HEK293 (cell line): ENCODE data around the gene NUP160.
A peak's percentile ranks its signal among the peaks of the same experiment; 100 is the strongest.

Source experiments
- CTCF ChIA-PET: fragments of 350-600 bp; formaldehyde crosslinking; extraction: SDS; loops from one replicate; lab custom pipeline; 2021; ENCODE audit warnings: antibody characterized with exemption; lab: Yijun Ruan, JAX
- POLR2A ChIA-PET: fragments of 300-600 bp; formaldehyde crosslinking; extraction: SDS; loops from one replicate; lab custom pipeline; 2020; ENCODE audit warnings: antibody characterized with exemption, inconsistent platforms; lab: Yijun Ruan, JAX
- H3K27ac ChIP-seq: fragments of 200-500 bp; sonication (Bioruptor generic); 2 replicates; pipeline ENCODE4 v1.5.1; 2014; ENCODE audit warnings: low read depth, low read length, control low read depth, inconsistent platforms; ENCODE audit errors: extremely low read depth
- H3K36me3 ChIP-seq, 2 experiments: fragments of 200-500 bp in 1 of 2; sonication (Bioruptor generic) in 1 of 2; 1 replicate in 1 of 2; 2 replicates in 1 of 2; pipeline ENCODE4 v1.5.1; 2014 to 2017; ENCODE audit warnings: inconsistent platforms in 2 of 2, low read length in 2 of 2; ENCODE audit not compliant: control insufficient read depth in 2 of 2, insufficient read depth in 1 of 2
- H3K4me1 ChIP-seq: fragments of 200-500 bp; sonication (Bioruptor generic); 2 replicates; pipeline ENCODE4 v1.5.1; 2014; ENCODE audit warnings: mild to moderate bottlenecking, low read length, inconsistent platforms; ENCODE audit not compliant: control insufficient read depth, insufficient read depth
- H3K4me3 ChIP-seq: 2 replicates; pipeline ENCODE4 v1.5.1; 2011; ENCODE audit warnings: low read depth, mild to moderate bottlenecking, control low read depth, low read length, moderate library complexity
- H3K9me3 ChIP-seq: fragments of 200-500 bp; sonication (Bioruptor generic); 2 replicates; pipeline ENCODE4 v1.5.1; 2014; ENCODE audit warnings: low read depth, low read length, inconsistent platforms; ENCODE audit not compliant: control insufficient read depth, insufficient read depth
- FEZF1 ChIP-seq: fragments of 450-650 bp; formaldehyde crosslinking; IDR thresholded peaks from 2 replicates; pipeline ENCODE4 v1.5.1; 2016; ENCODE audit warnings: missing biosample characterization, missing genetic modification characterization
- MYNN ChIP-seq: fragments of 450-650 bp; formaldehyde crosslinking; IDR thresholded peaks from 2 replicates; pipeline ENCODE4 v1.5.1; 2016; ENCODE audit warnings: missing biosample characterization, missing genetic modification characterization, borderline replicate concordance
- PRDM6 ChIP-seq: fragments of 450-650 bp; formaldehyde crosslinking; IDR thresholded peaks from 2 replicates; pipeline ENCODE4 v1.5.1; 2017; ENCODE audit warnings: missing biosample characterization, missing genetic modification characterization
- SCRT2 ChIP-seq: fragments of 450-650 bp; formaldehyde crosslinking; IDR thresholded peaks from 2 replicates; pipeline ENCODE4 v1.5.1; 2016; ENCODE audit warnings: missing biosample characterization, missing genetic modification characterization
- YY1 ChIP-seq: fragments of 450-650 bp; formaldehyde crosslinking; IDR thresholded peaks from 2 replicates; pipeline ENCODE4 v1.5.1; 2018; ENCODE audit warnings: missing biosample characterization, missing genetic modification characterization
- ZBTB7A ChIP-seq: fragments of 450-650 bp; formaldehyde crosslinking; IDR thresholded peaks from 2 replicates; pipeline ENCODE4 v1.5.1; 2016; ENCODE audit warnings: low read depth, missing biosample characterization, missing genetic modification characterization
- ZBTB8A ChIP-seq: fragments of 450-650 bp; formaldehyde crosslinking; IDR thresholded peaks from 2 replicates; pipeline ENCODE4 v1.5.1; 2016; ENCODE audit warnings: missing biosample characterization, missing genetic modification characterization
- ZIC2 ChIP-seq: fragments of 450-650 bp; formaldehyde crosslinking; IDR thresholded peaks from 2 replicates; pipeline ENCODE4 v1.5.1; 2016; ENCODE audit warnings: missing biosample characterization, missing genetic modification characterization
- ZNF19 ChIP-seq: fragments of 450-650 bp; formaldehyde crosslinking; IDR thresholded peaks from 2 replicates; pipeline ENCODE4; 2016; ENCODE audit warnings: missing biosample characterization, missing genetic modification characterization, low read depth
- ZNF214 ChIP-seq: fragments of 450-650 bp; formaldehyde crosslinking; IDR thresholded peaks from 2 replicates; pipeline ENCODE4 v1.5.1; 2017; ENCODE audit warnings: missing biosample characterization, mild to moderate bottlenecking, missing genetic modification characterization, borderline replicate concordance
- ZNF221 ChIP-seq: fragments of 450-650 bp; formaldehyde crosslinking; IDR thresholded peaks from 2 replicates; pipeline ENCODE4 v1.5.1; 2017; ENCODE audit warnings: missing biosample characterization, missing genetic modification characterization, borderline replicate concordance
- ZNF26 ChIP-seq: fragments of 450-650 bp; formaldehyde crosslinking; IDR thresholded peaks from 2 replicates; pipeline ENCODE4 v1.5.1; 2016; ENCODE audit warnings: missing biosample characterization, missing genetic modification characterization
- ZNF335 ChIP-seq: fragments of 450-650 bp; formaldehyde crosslinking; conservative IDR thresholded peaks from 2 replicates; pipeline ENCODE4 v1.5.1; 2016; ENCODE audit warnings: missing biosample characterization, missing genetic modification characterization
- ZNF558 ChIP-seq: fragments of 450-650 bp; formaldehyde crosslinking; IDR thresholded peaks from 2 replicates; pipeline ENCODE4 v1.5.1; 2016; ENCODE audit warnings: missing biosample characterization, missing genetic modification characterization
- ZNF571 ChIP-seq: fragments of 450-650 bp; formaldehyde crosslinking; IDR thresholded peaks from 2 replicates; pipeline ENCODE4 v1.5.0; 2017; ENCODE audit warnings: missing biosample characterization, missing genetic modification characterization
- ZNF580 ChIP-seq: fragments of 450-650 bp; formaldehyde crosslinking; IDR thresholded peaks from 2 replicates; pipeline ENCODE4 v1.5.1; 2016; ENCODE audit warnings: missing biosample characterization, missing genetic modification characterization
- ZNF692 ChIP-seq: fragments of 450-650 bp; formaldehyde crosslinking; IDR thresholded peaks from 2 replicates; pipeline ENCODE4 v1.5.1; 2016; ENCODE audit warnings: missing biosample characterization, missing genetic modification characterization
- ZNF707 ChIP-seq: fragments of 450-650 bp; formaldehyde crosslinking; IDR thresholded peaks from 2 replicates; pipeline ENCODE4 v1.5.1; 2016; ENCODE audit warnings: missing biosample characterization, missing genetic modification characterization
- ZNF776 ChIP-seq: fragments of 450-650 bp; formaldehyde crosslinking; IDR thresholded peaks from 2 replicates; pipeline ENCODE4 v1.5.0; 2017; ENCODE audit warnings: missing biosample characterization, missing genetic modification characterization, borderline replicate concordance
- ZNF791 ChIP-seq: fragments of 450-650 bp; formaldehyde crosslinking; IDR thresholded peaks from 2 replicates; pipeline ENCODE4 v1.5.1; 2016; ENCODE audit warnings: missing biosample characterization, missing genetic modification characterization
- ZSCAN4 ChIP-seq: fragments of 450-650 bp; formaldehyde crosslinking; IDR thresholded peaks from 2 replicates; pipeline ENCODE4 v1.5.1; 2017; ENCODE audit warnings: missing biosample characterization, missing genetic modification characterization

Gene NUP160

GRCh38 chr11:47860536-47860935 lies 12.4 kb upstream of the NUP160 start:
- no peaks in the 10 kb centered on the region for H3K4me1 ChIP-seq
- ChIA-PET POLR2A (no interaction called here), CTCF (interaction anchor here (0.6 to 0.7 kb wide), 2 partner anchors 154 to 185 kb away, joined by 3 to 4 read pairs; no protein-coding TSS in a partner anchor)
- H3K4me3 ChIP-seq: no peak overlapping the region
- TF ChIP-seq ZNF692 (tag by site-specific recombination) (no peak), ZNF571 (tag by site-specific recombination) (no peak), ZNF776 (no peak), ZBTB7A (tag by site-specific recombination) (no peak)
- H3K9me3 ChIP-seq: no peaks in the 10 kb centered on the region
- H3K27ac ChIP-seq: no peak overlapping the region
- no peaks in the 10 kb centered on the region for H3K36me3 ChIP-seq

- TF ChIP-seq ZNF580 (tag by site-specific recombination) (no peak), ZNF335 (tag by site-specific recombination) (peak; percentile 76; the same call in 1 of the 2 replicates), SCRT2 (tag by site-specific recombination) (peak; percentile 68), ZNF791 (tag by site-specific recombination) (no peak), ZNF19 (no peak), PRDM6 (0 out of 2 replicates have a peak, but pooled peaks have one; percentile 8)
- POLR2A ChIA-PET: no interaction called here
- H3K9me3 ChIP-seq: no peaks in the 10 kb centered on the region
- no peak overlapping the region for H3K27ac ChIP-seq
- no peak overlapping the region for H3K4me3 ChIP-seq
- H3K4me1 ChIP-seq: no peaks in the 10 kb centered on the region
- CTCF ChIA-PET: no interaction called here
- no peaks in the 10 kb centered on the region for H3K36me3 ChIP-seq
Measured at GRCh38 chr11:47857892-47858543, 9.9 kb upstream of the NUP160 start.

- TF ChIP-seq FEZF1 (tag by site-specific recombination) (no peak), ZNF214 (no peak), ZSCAN4 (tag by site-specific recombination) (no peak), ZNF558 (tag by site-specific recombination) (no peak), ZIC2 (no peak), ZNF707 (tag by site-specific recombination) (no peak), ZBTB8A (tag by site-specific recombination) (no peak), MYNN (no peak), ZNF26 (tag by site-specific recombination) (no peak), ZNF221 (tag by site-specific recombination) (no peak), YY1 (tag by site-specific recombination) (no peak), PRDM6 (no peak)
- TF ChIP-seq, all 188 proteins: peak for 0
- Histone ChIP-seq H3K4me3 (no peak overlapping the region), H3K36me3 (no peaks in the 10 kb centered on the region), H3K9me3 (no peaks in the 10 kb centered on the region), H3K4me1 (no peaks in the 10 kb centered on the region), H3K27ac (no peak overlapping the region)
- ChIA-PET CTCF (no interaction called here), POLR2A (no interaction called here)
Measured at GRCh38 chr11:47857485-47857884, 9.3 kb upstream of the NUP160 start.
